HG03432 (cell line): ENCODE measurements around the gene TOB2.
A peak's percentile ranks its signal among the peaks of the same experiment; 100 is the strongest.
"Not testable (repeated sequence)": the region's sequence is repeated elsewhere in the genome, so short reads cannot be mapped to it uniquely, and the experiment has no call there.

Experiments
- ATAC-seq: cut with Tn5 transposase; IDR thresholded peaks from one replicate; pipeline ENCODE4 v1.9.1; 2021; ENCODE audit warnings: mild to moderate bottlenecking, moderate library complexity; ENCODE audit not compliant: unreplicated experiment

The TOB2 gene

GRCh38 chr22:41431656-41432055, 14.9 kb downstream of the TOB2 start:
- ATAC-seq, result no peak

GRCh38 chr22:41429951-41430332, 16.7 kb downstream of the TOB2 start:
- ATAC-seq, result no peak

GRCh38 chr22:41429232-41429950, 17.2 kb downstream of the TOB2 start:
- no peak for ATAC-seq

GRCh38 chr22:41425660-41426365, 20.8 kb downstream of the TOB2 start:
- ATAC-seq, result no peak

- ATAC-seq, result no peak
These were observed 27.9 kb downstream of the TOB2 start for GRCh38 chr22:41418717-41419116.

GRCh38 chr22:41417622-41418390, 28.8 kb downstream of the TOB2 start:
- ATAC-seq, result no peak

- no peak for ATAC-seq
These were observed 31.0 kb downstream of the TOB2 start for GRCh38 chr22:41415554-41415953.

- ATAC-seq, result no peak
These were observed 35.4 kb downstream of the TOB2 start for GRCh38 chr22:41411021-41411851.

GRCh38 chr22:41410311-41410751, 36.3 kb downstream of the TOB2 start:
- no peak for ATAC-seq

GRCh38 chr22:41408665-41409064, 37.9 kb downstream of the TOB2 start:
- no peak for ATAC-seq

GRCh38 chr22:41407433-41407832, 39.2 kb downstream of the TOB2 start:
- ATAC-seq, result no peak

- ATAC-seq, result no peak
These were observed 40.2 kb downstream of the TOB2 start for GRCh38 chr22:41406410-41406809.

- ATAC-seq, result no peak
These were observed 41.0 kb downstream of the TOB2 start for GRCh38 chr22:41405588-41405987.

- peak; percentile 58 for ATAC-seq
These were observed 42.9 kb downstream of the TOB2 start for GRCh38 chr22:41403532-41404318.

- not testable (repeated sequence) for ATAC-seq
These were observed 43.8 kb downstream of the TOB2 start for GRCh38 chr22:41402851-41403250.

- no peak for ATAC-seq
These were observed 44.6 kb downstream of the TOB2 start for GRCh38 chr22:41401781-41402648.

- no peak for ATAC-seq
These were observed 47.7 kb downstream of the TOB2 start for GRCh38 chr22:41398921-41399320.

GRCh38 chr22:41397143-41397811, 49.3 kb downstream of the TOB2 start:
- no peak for ATAC-seq
